ENCODE results near the gene SLC9A3. TPM values are rescaled to one million over a fixed set of nuclear protein-coding genes. Genes with fewer than 3 reads are reported as not detected.

The SLC9A3 gene
- total and polyA plus RNA-seq, 2 of the 13 experiments (the other 11 are each of a cell fraction or from before 2014, with no cell fraction given): 1.5 to 1.8 TPM

- no peak for TF ChIP-seq GMEB1 (CRISPR knock-in tag; IDR thresholded peaks at IDR 0.05; ENCODE audit: borderline replicate concordance)
- TF ChIP-seq AKNA (CRISPR knock-in tag; IDR thresholded peaks at IDR 0.05; ENCODE audit: borderline replicate concordance): no peak
- peak; percentile 60 for TF ChIP-seq ZGPAT (CRISPR knock-in tag; IDR thresholded peaks at IDR 0.05)
- peak; percentile 43 for TF ChIP-seq MED8 (CRISPR knock-in tag; IDR thresholded peaks at IDR 0.05; ENCODE audit: insufficient replicate concordance)
- TF ChIP-seq KAT7 (CRISPR knock-in tag; IDR thresholded peaks at IDR 0.05; ENCODE audit: borderline replicate concordance): peak; percentile 68; the same call in 1 of the 2 replicates
- peak; percentile 26; the same call in 1 of the 2 replicates for TF ChIP-seq CBFB (CRISPR knock-in tag; IDR thresholded peaks at IDR 0.05)
- peak; percentile 72; the same call in 1 of the 2 replicates for TF ChIP-seq ZNF879 (CRISPR knock-in tag; IDR thresholded peaks at IDR 0.05)
- TF ChIP-seq POGK (CRISPR knock-in tag; conservative IDR thresholded peaks at IDR 0.05): 0 out of 2 replicates have a peak, but pooled peaks have one; percentile 39
- peak; percentile 69; the same call in 1 of the 2 replicates for TF ChIP-seq KLF6 (CRISPR knock-in tag; IDR thresholded peaks at IDR 0.05)
- peak; percentile 76; the same call in 1 of the 2 replicates for TF ChIP-seq ZNF280D (CRISPR knock-in tag; IDR thresholded peaks at IDR 0.05)
- TF ChIP-seq ZNF10 (CRISPR knock-in tag; IDR thresholded peaks at IDR 0.05; ENCODE audit: borderline replicate concordance, low read depth): no peak
- 0 out of 2 replicates have a peak, but pooled peaks have one; percentile 42 for TF ChIP-seq ZNF83 (CRISPR knock-in tag; IDR thresholded peaks at IDR 0.05; ENCODE audit: borderline replicate concordance)
- TF ChIP-seq HNRNPK (IDR thresholded peaks at IDR 0.05; ENCODE audit: low read depth, low read length, poor library complexity, severe bottlenecking): peak; percentile 44
These were observed 81.7 kb downstream of the SLC9A3 start, which contains the start of gene EXOC3 (continued) for GRCh38 chr5:442335-443238.

All from HepG2 (cell line).